HG03095 (cell line): ENCODE results near the gene CDC14B.
"Not testable (repeated sequence)": the region's sequence is repeated elsewhere in the genome, so short reads cannot be mapped to it uniquely, and the experiment has no call there.

Experiments
- ATAC-seq: cut with Tn5 transposase; IDR thresholded peaks from one replicate; pipeline ENCODE4 v1.9.1; 2021; ENCODE audit warnings: moderate library complexity; ENCODE audit not compliant: unreplicated experiment

CDC14B gene

GRCh38 chr9:96626912-96627311 is 7.3 kb upstream of the CDC14B start:
- no peak for ATAC-seq

GRCh38 chr9:96621618-96622017 is 2.0 kb upstream of the CDC14B start:
- ATAC-seq: no peak

- no peak for ATAC-seq
These were observed 1.2 kb upstream of the CDC14B start for GRCh38 chr9:96620832-96621269.

- no peak for ATAC-seq
These were observed 505 bp upstream of the CDC14B start for GRCh38 chr9:96620181-96620514.

- no peak for ATAC-seq
These were observed 548 bp downstream of the CDC14B start for GRCh38 chr9:96619124-96619465.

- no peak for ATAC-seq
These were observed 1.2 kb downstream of the CDC14B start for GRCh38 chr9:96618209-96619123.

- no peak for ATAC-seq
These were observed 2.0 kb downstream of the CDC14B start for GRCh38 chr9:96617439-96618185.

- ATAC-seq: no peak
These were observed 2.7 kb downstream of the CDC14B start for GRCh38 chr9:96616817-96617438.

GRCh38 chr9:96615411-96615810 is 4.2 kb downstream of the CDC14B start:
- ATAC-seq: no peak

GRCh38 chr9:96614664-96615063 is 5.0 kb downstream of the CDC14B start:
- not testable (repeated sequence) for ATAC-seq

- no peak for ATAC-seq
These were observed 6.6 kb downstream of the CDC14B start for GRCh38 chr9:96612966-96613589.

- no peak for ATAC-seq
These were observed 7.3 kb downstream of the CDC14B start for GRCh38 chr9:96612105-96612965.

GRCh38 chr9:96611302-96611701 is 8.3 kb downstream of the CDC14B start:
- ATAC-seq: no peak

- ATAC-seq: no peak
These were observed 9.9 kb downstream of the CDC14B start for GRCh38 chr9:96609732-96610131.

GRCh38 chr9:96607971-96608370 is 11.7 kb downstream of the CDC14B start:
- no peak for ATAC-seq

- no peak for ATAC-seq
These were observed 14.3 kb downstream of the CDC14B start for GRCh38 chr9:96605328-96605727.

GRCh38 chr9:96604004-96604319 is 15.7 kb downstream of the CDC14B start:
- ATAC-seq: no peak

- ATAC-seq: no peak
These were observed 16.2 kb downstream of the CDC14B start for GRCh38 chr9:96603305-96604003.

- no peak for ATAC-seq
These were observed 20.3 kb downstream of the CDC14B start for GRCh38 chr9:96599298-96599697.

GRCh38 chr9:96596601-96597111 is 23.0 kb downstream of the CDC14B start:
- no peak for ATAC-seq
